ENCODE data around the gene DCAF16.

Gene DCAF16

DNA sequence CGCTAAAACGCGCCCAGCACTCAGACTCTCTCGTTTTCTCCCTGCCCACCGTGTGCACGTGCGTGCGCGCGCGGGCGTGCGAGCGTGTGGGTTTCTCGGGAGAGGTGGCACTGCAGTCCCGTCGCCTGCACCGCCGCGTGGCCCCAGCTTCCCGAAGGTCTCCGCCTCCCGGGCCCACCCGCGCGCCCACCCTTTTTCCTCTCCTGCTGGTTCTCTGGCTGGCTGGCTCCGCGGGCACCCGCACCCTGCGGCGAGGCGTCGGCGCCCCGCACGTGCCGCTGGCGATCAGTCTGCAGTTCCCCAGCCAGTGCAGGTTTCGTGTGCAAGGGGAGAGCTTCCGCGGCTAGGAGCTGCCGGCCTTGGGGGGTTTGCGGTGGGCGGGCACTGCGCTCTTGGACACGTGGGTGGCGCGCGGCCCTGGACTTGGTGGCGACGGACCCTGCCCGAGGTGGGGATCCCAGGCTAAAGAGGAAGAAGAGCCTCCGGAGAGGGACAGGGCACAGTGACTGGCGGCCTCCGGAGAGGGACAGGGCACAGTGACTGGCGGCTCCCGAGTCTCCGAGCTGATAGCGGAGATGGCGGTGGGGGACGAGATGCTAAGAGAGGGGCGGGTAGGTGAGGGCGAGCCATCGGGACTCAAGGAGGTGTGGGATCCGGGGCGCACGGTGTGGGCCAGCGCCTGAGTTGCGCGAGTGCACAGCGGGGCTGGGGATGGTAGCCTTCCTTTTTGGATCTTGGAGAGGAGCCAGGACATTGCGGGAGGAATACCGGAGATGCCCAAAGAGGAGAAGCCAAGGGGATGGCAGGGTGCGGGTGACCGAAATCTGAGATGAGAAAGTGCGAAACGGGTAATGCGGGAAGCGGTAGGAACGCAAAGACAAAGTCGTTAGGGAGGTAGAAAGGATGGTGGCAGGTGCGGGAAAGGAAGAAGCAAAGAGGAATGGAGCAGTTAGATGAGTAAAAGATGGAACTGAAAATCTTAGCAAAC, 29.0 kb downstream of the DCAF16 start, which contains the start of gene FAM184B:
Gene FAM184B (minus strand): TSS at position 322 of the 988 bp plus-strand sequence. CDS start 322 bp downstream, outside the sequence.
- no peak for DNase-seq

DNA sequence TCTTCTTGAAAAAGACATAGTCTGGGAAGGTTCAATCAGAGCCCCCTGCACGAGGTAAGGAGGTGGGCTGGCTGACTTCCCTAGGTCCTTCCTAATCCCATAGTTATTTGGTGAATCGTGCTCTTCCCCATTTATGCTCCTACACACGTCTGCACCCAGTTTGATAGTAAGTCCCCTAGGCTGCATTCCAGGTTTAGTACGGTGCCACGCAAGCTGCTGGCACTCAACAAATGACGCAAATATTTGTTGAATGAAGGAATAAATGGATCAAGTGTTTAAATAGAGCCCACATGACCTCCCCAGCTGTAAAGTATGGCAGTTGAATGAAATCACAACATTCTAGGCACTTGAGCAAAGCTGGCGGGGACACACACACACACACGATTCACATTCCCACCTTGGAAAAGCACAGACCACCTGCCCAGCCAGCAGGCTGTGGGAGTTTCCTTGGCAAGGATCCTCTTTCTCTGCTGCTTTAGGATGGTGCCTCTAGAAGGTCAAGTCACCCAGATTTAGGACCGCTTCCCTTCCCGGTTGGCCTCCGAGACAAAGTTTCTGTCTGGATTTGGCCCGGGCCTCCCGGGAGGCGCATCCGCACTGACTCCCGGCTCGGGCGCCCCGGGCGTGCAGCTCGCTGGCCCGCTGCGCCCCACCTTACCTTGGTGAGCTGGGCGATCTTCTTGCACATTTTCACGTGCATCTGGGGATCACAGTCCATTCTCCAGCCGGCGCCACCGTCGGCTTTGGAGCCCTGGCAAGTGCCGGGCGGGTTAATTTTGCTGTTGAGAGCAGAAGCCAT, 29.9 kb downstream of the DCAF16 start:
- no peak for DNase-seq

DNA sequence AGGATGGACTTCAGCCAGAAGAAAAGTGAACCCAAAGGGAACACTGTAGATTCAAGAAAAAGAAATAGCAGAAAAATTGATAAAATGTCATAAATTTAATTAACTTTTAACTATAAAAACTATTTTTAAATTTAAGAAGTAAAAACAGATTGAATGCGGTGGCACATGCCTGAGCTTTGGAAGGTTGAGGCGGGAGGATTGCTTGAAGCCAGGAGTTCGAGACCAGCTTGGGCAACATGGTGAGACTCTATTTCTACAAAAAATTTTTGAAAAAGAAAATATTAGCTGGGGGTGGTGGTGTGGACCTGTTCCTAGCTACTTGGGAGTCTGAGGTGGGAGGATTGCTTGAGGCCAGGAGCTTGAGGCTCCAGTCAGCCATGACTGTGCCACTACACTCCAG, 32.1 kb downstream of the DCAF16 start:
- DNase-seq = no peak

DNA sequence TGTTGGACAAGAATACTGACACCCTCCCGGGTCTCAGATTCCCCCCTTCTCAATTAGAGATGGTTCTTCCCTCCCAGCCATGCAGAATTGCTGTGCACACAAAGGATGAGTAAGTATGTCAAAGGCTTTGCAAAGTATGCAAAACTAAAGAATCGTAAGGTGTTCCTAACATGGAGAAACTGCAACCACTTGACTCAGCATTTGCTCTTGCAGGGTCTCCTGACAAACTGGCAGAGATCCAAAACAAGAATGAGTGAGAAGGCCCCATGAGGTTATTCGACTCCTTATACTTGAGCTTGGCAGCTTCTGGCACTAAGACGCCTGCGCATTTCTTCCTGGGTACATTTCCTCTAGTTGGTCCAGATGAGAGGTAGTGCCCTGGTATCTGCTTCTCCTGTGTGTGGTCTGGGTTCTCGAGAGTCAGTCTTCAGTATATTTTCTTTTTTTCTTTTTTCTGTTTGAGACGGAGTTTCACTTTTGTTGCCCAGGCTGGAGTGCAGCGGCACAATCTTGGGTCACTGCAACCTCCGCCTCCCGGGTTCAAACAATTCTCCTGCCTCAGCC, 37.3 kb downstream of the DCAF16 start:
- DNase-seq = no peak

DNA sequence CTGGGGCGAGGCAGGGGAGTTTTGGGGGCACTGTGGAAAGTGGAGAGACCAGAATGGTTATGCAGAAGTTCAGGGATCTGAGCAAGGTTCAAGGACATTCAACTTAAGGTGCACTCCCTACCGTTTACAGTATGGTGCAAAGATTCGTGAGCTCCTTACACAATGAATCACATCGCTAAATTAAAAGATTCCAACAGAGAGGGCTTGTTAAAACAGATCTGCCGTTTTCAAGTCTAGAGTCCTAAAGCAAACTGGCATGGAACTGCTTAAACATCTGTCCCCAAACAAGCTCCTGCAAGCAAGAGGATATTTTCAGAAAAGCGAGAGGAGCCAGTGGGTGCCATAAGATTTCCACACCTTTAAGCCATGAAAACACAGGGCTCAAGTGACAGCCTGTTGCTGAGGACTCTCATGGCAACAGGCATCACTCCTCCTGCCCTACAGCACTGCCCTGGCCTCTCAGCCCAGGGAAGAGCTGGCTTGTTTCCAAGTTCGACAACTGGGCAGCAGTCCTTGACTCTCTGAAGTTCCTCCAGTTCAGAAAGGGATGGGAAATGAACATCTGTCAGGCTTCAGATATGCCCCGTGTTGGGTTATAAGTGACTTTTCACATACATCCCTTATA, 39.2 kb downstream of the DCAF16 start:
- no peak for DNase-seq

DNA sequence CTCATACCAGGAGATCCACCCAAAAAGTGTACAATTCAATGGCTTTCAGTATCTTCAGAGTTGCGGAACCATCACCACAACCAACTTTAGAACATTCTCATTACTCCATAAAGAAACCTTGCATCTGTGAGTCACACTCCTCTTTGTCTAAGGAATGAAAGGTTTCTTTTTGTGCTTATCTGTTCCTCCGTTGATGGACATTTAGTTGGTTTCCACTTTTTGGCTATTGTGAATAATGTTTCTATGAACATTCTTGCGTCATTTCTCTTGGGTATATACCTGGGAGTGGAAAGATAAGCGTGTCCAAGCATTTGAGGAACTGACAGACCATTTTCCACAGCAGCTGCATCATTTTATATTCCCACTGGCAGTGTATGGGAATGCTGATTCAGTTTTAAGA, 39.7 kb downstream of the DCAF16 start:
- no peak for DNase-seq

DNA sequence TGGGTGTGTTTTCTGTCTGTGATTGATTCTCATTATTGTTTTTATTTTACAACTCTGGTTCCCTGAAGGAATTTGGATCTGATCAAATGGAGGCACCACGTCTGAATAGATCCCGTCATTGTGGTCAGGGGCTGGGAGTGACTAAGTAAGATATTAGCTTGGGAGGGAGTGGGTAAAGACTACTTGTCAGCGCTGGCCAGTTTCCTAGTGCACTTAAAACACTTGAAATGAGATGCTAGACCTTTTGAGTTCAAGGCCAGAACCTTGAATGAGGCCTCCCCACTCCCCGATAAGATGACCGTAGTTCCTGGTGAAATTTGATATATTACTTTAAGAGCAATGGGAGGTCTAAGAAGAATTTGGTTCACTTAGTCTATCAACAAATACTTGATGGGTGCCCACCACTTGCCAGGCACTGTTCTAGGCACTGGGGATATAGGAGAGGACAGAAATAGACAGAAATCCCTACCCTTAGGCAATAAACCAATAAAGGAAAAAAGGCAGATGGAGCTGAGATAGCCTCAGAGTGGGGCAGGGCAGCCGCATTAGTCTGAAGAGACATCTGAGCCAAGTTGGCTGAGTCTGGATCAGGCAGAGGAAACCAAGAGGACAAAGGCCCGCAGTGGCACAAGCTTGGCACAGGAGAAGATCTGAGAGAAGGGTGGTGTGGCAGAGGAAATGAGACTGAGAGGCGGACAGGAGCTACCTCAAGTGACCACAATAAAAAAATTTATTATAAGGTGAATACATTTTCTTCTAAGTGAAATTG, 41.0 kb downstream of the DCAF16 start:
- DNase-seq = no peak

DNA sequence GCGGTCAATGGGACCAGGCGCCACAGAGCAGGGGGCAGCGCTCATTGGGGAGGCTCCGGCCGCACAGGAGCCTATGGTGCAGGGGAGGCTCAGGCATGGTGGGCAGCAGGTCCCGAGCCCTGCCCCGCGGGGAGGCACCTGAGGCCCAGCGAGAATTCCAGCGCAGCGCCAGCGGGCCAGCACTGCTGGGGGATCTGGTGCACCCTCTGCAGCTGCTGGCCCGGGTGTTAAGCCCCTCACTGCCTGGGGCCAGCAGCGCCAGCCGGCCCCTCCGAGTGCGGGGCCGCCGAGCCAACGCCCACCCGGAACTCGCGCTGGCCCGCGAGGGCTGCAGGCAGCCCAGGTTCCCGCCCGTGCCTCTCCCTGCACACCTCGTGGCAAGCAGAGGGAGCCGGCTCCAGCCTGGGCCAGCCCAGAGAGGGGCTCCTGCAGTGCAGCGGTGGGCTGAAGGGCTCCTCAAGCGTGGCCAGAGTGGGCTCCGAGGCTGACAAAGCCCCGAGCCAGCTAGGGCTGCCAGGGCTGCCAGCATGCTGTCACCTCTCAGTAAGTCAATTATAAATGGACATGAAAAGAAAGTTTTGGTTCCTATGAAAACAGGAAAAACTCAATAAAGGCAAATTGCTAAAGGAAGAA, 43.6 kb downstream of the DCAF16 start:
- no peak for DNase-seq

DNA sequence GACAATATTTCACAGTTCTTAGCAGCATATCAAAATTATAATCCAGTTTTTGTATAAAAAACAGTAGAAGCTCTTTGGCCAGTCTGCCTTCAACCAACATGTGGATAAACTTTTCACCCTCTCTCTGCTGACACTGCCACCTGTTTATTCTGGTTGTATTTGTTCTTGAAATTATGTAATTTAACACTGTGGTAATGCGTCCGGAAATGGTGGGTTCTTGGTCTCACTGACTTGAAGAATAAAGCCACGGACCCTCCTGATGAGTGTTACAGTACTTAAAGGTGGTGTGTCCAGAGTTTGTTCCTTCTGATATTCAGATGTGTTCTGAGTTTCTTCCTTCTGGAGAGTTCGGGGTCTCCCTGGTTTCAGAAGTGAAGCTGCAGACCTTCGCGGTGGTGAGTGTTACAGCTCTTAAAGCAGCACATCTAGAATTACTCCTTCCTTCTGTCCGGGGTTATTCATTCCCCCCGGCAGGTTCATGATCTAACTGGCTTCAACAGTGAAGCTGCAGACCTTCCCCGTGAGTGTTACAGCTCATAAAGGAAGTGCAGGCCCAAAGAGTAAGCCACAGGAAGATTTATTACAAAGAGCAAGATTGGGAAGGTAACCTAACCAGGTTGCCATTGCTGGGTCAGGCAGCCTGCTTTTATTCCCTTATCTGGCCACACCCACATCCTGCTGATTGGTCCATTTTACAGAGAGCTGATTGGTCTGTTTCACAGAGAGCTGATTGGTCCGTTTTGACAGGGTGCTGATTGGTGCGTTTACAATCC, 44.9 kb downstream of the DCAF16 start:
- no peak for DNase-seq

DNA sequence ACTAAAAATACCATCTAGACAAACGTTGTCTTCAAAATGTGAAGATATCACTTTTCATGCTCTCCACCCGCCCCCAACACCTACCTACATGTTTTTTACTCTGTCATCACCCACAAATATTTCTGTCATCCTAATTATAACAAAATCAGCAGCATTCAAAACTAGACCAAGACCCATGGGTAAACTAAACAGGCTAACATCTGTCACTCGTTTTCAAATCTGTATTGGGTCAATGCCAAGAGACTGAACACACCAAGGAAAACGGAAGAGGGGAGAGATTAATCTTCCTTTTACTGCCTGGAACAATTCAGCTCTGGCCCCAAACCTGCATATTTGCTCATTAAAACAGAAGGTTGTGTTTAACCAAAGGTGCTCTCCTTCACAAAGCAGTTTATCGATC, 46.6 kb downstream of the DCAF16 start:
- DNase-seq = no peak

DNA sequence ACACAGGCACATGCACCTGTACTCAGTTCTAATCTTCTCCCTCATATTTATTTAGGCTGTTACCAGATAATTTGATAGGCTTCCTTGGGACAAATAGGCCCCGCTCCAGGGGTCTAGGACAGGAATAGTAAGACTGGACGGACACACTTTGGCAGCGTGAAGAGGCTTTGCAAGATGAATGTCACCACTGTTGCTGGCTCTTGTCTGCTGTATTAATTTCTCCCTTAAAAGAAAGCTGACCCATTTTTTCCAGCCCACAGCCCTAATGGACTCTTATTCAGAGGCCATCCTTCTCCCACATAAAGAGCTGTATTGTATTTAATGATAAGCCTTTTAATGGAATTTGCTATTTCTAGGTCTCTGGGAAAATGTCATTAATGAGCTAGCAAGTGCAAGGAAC, 47.1 kb downstream of the DCAF16 start:
- DNase-seq = no peak

DNA sequence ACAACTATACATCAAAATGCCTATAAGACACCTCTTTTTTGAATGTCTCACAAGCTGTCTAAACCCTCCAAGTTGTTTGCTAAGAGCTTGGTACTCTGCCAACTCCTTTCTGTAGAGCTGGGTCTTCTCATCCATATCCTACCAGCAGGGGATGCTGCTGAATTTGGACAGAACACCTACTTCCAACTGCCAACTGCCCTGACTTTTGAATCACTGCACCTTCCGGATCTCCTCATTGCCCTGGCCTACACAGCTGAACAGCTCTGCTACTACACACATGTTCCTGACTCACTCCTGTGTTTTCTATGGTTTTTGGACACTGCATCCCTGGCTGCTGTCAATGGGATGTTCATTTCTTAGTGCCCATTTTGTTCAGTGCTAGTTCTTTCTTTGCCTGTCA, 47.8 kb downstream of the DCAF16 start:
- DNase-seq = no peak

DNA sequence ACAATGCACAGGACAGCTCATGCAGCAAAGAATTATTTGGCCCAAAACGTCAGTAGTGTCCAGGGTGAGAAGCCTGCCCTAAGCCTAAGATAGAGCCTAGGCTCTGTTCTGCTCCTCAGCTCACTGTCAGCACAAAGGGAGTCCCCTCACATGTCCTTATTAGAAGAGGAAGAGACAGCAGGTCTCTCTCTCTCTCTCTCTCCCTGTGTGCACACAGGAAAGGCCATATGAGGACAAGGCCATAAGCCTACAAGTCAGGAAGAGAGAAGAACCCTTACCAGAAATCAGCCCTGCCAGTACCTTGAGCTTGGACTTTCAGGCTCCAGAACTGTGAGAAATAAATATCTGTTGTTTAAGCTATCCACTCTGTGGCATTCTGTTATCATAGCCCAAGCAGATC, 49.5 kb downstream of the DCAF16 start:
- no peak for DNase-seq

DNA sequence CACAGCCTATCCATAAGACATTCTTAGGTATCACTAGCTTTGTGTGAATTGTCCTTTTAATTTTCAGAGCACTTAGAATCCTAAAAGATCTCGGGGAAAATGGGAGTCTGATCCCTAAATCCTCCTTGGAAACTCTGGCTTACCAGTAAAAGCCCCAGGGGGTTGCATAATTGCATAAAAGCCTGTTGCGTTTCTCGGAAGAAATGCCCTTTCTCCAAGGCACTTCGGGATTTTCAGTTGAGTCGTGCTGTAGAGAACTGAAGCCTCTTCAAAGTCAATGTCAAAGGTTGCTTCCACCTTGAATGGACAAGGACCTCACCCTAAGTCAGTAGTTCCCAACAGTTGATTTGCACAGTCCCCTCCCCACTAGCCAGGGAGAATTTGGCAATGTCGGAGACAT, 49.9 kb downstream of the DCAF16 start:
- no peak for DNase-seq

DNA sequence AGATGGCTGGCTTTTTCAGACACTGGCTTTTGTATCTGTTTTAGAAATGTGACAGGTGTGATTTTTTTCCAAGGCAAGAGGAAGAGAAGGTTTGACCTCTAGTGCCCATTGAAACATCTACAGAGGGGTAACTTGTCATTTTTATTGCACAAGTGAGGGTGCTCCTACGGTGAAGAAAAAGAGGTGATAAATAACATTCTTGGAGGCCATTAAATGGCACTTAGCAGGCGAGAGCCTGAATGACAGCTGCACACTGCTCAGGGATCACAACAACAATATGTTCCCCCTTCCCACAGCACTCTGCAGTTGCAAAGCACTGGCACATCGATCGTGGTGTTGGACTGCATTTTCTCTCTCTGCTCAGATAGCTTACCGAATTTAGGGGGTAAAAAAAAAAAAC, 52.1 kb downstream of the DCAF16 start:
- no peak for DNase-seq

DNA sequence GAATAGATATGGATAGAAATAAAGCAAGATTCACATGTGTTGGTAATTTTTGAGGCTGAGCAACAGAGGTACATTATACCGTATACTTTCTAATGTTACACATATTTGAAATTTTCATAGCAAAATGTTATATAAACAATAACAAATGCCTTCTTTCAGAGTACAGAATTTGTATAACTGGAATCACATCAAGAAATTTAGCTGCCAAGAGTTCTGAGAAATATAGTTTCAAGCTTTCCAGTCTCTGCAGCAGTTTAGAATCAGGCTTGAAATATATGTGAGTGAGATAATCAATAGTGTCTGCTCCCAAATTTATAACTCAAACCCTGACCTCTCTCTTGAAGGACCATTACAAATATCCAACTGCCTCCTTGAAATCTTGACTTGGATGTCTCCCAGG, 52.9 kb downstream of the DCAF16 start:
- DNase-seq = no peak

DNA sequence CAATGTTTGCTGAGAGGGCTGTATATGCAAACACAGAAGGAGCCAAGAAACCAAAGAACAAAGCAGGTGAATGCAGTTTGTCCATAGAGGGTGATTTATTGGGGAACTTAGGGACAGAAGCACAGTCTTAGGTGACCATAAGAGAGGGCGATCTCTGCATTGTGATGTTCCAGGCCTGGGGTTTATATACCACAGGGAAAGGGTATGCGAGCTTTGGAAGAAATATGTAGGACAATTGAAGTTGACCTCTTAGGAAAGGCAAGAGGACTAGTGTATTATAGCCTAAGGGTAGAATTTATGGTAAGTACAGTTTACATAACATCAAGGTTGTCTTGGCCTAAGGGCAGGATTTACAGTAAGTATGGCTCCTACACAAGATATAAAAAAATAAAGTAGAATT, 56.9 kb downstream of the DCAF16 start:
- no peak for DNase-seq

Measured in cerebellar nuclear complex (tissue), 1 donor.